Left forelimb (tissue), 1 donor: Measurements from ENCODE around the gene MTERF1.

Experiments
- DNase-seq: peaks from one replicate; pipeline ENCODE4 v3.0.0-alpha.2; 2018; ENCODE audit warnings: low spot score

The MTERF1 gene

GRCh38 chr7:91832493-91833045 is 47.9 kb downstream of the MTERF1 start:
- DNase-seq = no peak

- DNase-seq = no peak
Measured at GRCh38 chr7:91827169-91827568, 53.3 kb downstream of the MTERF1 start.

GRCh38 chr7:91826377-91826776 is 54.1 kb downstream of the MTERF1 start:
- no peak for DNase-seq

GRCh38 chr7:91824201-91824600 is 56.3 kb downstream of the MTERF1 start:
- DNase-seq = no peak
